ENCODE data around the gene TICAM2.

TICAM2 gene

GRCh38 chr5:115568668-115569067 is 33.6 kb downstream of the TICAM2 start:
- DNase-seq (ENCODE audit: low spot score), result no peak

- DNase-seq (ENCODE audit: low spot score), result no peak
Observed at GRCh38 chr5:115565233-115565632, 37.0 kb downstream of the TICAM2 start.

- DNase-seq (ENCODE audit: low spot score), result no peak
Observed at GRCh38 chr5:115561176-115561575, 41.1 kb downstream of the TICAM2 start.

- DNase-seq (ENCODE audit: low spot score), result peak; percentile 22
Observed at GRCh38 chr5:115559524-115559923, 42.8 kb downstream of the TICAM2 start.

- no peak for DNase-seq (ENCODE audit: low spot score)
Observed at GRCh38 chr5:115558388-115558956, 43.8 kb downstream of the TICAM2 start.

- no peak for DNase-seq (ENCODE audit: low spot score)
Observed at GRCh38 chr5:115557667-115558387, 44.5 kb downstream of the TICAM2 start.

GRCh38 chr5:115556276-115556675 is 46.0 kb downstream of the TICAM2 start:
- no peak for DNase-seq (ENCODE audit: low spot score)

GRCh38 chr5:115555084-115555633 is 47.1 kb downstream of the TICAM2 start:
- no peak for DNase-seq (ENCODE audit: low spot score)

- no peak for DNase-seq (ENCODE audit: low spot score)
Observed at GRCh38 chr5:115553082-115553481, 49.2 kb downstream of the TICAM2 start.

- peak; percentile 50 for DNase-seq (ENCODE audit: low spot score)
Observed at GRCh38 chr5:115551415-115551814, 50.9 kb downstream of the TICAM2 start.

- peak; percentile 33 for DNase-seq (ENCODE audit: low spot score)
Observed at GRCh38 chr5:115549154-115549553, 53.1 kb downstream of the TICAM2 start.

- DNase-seq (ENCODE audit: low spot score), result no peak
Observed at GRCh38 chr5:115548683-115549082, 53.6 kb downstream of the TICAM2 start.

GRCh38 chr5:115545351-115545882 is 56.9 kb downstream of the TICAM2 start:
- DNase-seq (ENCODE audit: low spot score), result no peak

- peak; percentile 98 for DNase-seq (ENCODE audit: low spot score)
Observed at GRCh38 chr5:115544436-115545350, 57.6 kb downstream of the TICAM2 start, which contains the start of gene FEM1C. FEM1C (minus strand) TSS chr5:115544775; CDS start chr5:115543493, 1,282 bp downstream.

- DNase-seq (ENCODE audit: low spot score), result no peak
Observed at GRCh38 chr5:115544043-115544435, 58.2 kb downstream of the TICAM2 start.

GRCh38 chr5:115543365-115544042 is 58.8 kb downstream of the TICAM2 start:
- peak; percentile 64 for DNase-seq (ENCODE audit: low spot score)

- no peak for DNase-seq (ENCODE audit: low spot score)
Observed at GRCh38 chr5:115542651-115543364, 59.5 kb downstream of the TICAM2 start.

GRCh38 chr5:115542086-115542485 is 60.2 kb downstream of the TICAM2 start:
- peak; percentile 9 for DNase-seq (ENCODE audit: low spot score)

GRCh38 chr5:115541611-115542010 is 60.7 kb downstream of the TICAM2 start:
- peak; percentile 16 for DNase-seq (ENCODE audit: low spot score)

GRCh38 chr5:115535479-115536035 is 66.7 kb downstream of the TICAM2 start:
- no peak for DNase-seq (ENCODE audit: low spot score)
